Stimulated activated naive CD4-positive, alpha-beta T cell treated with Interleukin-2 at 50 U/mL for 16 hours (primary cell): ENCODE data around the gene EBP.

ENCODE experiments used
- DNase-seq: peaks from one replicate; lab custom pipeline; 2025; lab: John Stamatoyannopoulos, UW

Gene EBP

DNA sequence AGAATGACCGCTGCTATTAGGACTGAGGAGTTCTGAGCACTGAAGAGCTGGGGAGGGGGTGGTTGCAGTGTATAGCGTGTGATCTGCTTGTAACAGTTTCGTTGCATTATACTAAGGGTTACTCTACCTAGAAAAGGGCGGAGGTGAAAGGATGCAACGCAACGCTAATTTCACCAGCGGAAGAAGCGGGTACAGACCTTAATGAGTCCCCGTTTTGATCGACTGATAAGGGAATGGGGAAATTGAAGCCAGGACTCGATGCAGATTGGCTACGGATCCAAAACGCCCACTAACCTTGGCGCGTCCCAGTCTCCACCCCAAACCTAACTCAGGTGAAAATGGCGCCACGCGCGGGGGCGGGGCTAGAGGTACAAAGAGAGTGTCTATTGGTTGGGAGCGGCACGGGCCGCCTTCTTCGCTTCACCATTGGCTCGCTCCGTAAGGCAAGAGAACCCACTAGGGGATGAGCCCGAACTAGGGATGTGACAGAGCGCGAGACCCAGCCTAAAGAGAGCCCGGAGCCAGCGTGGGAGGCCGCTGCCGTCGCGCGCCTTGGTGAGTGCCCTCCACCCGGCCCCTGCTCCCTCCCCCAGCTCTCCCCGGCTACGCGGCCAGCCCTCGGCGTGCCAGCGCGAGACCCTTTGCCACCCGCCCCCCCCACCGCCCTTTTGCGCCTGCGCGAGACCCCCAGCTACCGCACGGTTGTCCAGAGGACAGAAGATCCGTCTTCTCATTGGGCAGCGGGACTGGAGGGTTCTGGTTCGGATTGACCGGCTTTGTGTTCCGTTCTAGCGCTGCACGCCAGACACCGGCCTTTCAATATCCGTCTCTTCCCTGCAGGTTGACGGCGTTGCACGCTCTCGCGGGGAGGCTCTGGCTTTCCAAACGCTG, at the start of gene EBP:
EBP (plus strand) TSS at position 456 of the 891 bp plus-strand sequence. CDS start 1,964 bp downstream, outside the sequence.
- DNase-seq, result peak; percentile 92

DNA sequence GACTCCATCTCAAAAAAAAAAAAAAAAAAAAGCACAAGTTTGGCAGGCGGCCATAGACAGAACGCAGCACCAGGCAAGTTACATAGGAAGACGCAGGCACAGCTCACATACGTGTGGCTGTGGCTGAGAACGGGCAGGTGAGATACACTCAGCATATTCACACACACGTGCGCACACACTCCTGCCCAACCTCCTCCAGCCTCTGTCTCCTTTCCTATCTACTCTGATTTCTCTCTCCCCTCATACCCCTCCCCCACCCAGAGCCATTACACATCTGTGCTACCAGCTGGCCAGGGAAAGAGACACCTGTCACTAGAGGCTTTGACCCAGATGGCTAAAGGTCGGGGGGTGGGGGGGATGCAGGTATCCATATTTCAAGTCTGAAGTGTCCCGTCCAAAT, 49.4 kb upstream of the EBP start:
- DNase-seq, result no peak

DNA sequence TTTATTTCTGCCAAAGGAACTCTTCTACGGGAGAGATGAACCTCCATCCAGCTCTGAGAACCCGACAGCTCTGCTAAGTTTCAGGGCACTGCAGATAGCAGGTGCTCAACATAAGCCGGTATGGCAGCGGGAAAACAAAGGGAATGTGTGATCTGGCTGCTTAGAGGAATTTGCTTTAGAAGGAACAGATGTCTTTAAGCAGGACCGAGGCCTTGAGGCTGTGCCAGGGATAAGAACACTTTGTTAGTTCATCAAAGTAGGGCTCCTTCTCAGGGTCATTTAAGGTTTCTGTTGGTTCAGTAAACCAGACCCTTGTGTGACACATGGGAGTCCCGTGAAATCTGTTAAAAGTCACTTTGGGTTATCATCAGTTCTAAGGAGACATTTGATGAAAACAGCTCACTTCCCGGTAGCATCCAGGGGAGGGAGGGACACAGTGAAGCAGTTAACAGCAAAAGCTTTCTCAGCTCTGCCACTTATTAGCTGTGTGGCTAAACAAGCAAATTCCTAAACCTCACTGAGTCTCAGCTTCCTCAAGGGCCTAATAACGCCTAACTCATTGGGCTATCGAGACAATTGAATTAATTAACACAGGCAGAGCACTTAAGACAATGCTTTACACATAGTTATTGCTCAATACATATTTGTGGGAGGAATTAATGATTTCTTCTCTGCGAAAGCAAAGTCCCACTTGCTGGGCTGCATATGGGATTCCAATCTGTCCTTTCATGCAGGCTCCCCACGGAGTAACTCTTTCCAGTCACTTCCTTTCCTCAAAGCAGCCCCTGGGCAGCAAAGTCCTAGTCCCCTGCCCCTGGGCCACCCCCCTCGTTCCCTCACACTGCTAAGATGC, 48.5 kb upstream of the EBP start:
- DNase-seq, result no peak

DNA sequence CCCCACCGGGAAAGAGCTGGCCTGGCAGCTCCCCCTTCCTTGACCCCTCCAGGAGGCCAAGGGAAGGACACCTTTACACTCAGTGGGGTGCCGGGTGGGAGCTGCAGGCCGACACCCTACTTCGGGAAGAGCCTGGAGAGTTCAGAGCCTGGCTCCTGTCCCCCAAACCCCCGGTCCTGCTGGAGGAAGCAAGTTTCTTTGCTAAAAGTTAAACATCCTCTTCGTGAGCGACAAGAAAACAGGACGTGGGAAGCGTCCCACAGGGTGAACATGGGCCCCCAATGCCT, 48.0 kb upstream of the EBP start:
- no peak for DNase-seq

DNA sequence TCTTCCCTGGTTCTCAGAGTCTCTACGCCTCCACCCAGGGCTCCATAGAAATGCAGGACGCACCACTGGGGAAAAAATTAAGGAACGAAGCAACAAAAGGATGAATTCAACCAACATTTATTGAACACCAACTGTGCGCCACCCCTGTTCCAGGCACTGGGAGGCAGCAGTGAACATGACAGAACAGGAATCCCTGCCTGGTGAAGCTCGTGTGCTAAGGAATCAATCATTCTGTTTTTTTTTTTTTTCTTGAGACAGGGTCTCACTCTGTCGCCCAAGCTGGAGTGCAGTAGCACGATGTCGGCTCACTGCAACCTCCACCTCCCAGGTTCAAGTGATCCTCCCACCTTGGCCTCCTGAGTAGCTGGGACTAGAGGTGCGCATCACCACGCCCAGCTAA, 47.5 kb upstream of the EBP start:
- no peak for DNase-seq

DNA sequence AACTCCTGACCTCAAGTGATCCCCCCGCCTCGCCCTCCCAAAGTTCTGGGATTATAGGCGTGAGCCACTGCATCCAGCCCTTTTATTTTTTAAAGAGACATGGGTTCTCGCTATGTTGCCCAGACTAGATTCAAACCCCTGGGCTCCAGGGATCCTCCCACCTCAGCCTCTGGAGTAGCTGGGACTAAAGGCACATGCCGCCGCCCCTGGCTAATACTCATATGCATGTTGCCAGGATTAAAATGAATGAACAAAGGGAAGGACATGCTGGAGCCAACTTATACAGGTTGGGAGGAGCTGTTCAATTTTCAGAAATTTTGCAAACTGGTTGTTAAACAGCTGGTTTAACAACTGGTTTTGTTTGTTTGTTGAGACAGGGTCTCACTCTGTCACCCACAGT, 47.0 kb upstream of the EBP start:
- no peak for DNase-seq

DNA sequence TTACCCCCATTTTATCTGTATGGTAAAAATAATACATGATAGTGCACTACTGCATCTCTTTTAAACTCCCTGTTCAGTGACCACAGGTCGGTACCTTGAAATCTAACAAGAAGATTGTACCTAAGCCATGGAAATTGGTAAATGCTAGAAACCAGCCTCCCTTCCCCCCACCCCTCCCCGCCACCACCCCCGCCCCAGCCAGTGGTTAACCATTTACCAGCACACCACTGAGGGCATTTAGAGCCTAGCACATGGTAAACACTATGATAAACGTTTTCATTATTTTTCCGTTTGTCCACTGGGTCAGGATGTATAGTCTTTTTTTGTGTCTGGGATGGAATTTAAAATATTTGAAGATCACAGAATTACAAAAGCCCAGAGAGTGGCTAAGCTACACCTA, 46.3 kb upstream of the EBP start:
- peak; percentile 6 for DNase-seq

DNA sequence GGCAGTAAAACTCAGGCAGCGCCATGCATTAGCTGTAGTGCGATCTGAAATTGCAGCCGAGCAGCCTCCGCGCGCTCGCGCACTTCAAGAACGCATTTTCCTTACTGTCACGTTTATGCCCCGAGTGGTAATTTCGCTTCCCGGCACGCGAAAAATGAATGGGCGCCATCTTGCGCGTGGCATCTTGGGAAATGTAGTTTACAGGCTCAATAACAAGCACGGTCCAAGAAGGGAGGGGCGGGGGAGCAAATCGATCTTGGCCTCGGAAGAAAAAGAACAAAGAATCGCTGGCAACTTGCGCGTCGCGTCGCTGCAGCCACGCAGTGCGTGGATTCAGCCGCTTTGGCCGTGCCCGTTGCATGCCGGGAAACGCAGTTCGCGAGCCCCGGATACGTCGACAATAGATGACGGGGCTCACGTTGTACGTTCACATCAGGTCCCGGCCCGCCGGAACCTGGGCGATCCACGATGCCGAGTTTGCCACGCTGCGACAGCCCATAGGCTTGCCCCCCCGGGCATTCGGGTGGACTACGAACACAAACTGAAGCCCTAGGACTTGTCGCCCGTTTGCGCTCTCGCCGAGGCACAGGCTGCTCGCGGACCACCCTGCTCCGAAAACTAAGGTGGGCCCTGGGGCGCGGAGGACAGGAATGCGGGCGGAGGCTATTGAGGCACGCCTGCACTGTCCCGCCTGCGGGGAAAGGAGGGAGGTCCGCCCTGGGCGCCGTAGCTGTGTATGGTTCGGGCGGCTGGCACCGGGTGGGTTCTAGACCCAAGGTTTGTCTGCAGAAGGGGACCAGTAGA, 45.6 kb upstream of the EBP start, which contains the start of gene FTSJ1:
FTSJ1 (plus strand) TSS at position 426 of the 804 bp plus-strand sequence. CDS start 1,849 bp downstream, outside the sequence.
- DNase-seq, result peak; percentile 90

DNA sequence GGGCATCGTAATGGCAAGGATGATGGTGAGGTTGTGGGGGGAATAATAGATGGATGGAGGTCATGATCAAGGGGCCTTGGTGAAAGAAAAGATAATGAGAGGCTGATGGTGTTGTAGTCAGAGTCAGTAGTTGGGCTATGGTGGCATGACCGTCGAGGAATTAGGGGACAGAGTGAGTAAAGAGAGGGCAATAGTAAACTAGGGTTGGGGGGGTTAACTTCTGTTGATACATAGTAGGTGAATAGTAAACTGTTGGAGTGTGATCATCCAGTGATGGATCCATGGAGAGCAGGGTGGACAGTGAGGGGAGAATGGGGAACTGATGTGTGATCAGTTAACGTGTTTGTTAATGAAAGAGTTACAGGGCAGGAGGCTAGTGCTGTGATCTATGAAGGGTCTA, 44.7 kb upstream of the EBP start:
- no peak for DNase-seq

DNA sequence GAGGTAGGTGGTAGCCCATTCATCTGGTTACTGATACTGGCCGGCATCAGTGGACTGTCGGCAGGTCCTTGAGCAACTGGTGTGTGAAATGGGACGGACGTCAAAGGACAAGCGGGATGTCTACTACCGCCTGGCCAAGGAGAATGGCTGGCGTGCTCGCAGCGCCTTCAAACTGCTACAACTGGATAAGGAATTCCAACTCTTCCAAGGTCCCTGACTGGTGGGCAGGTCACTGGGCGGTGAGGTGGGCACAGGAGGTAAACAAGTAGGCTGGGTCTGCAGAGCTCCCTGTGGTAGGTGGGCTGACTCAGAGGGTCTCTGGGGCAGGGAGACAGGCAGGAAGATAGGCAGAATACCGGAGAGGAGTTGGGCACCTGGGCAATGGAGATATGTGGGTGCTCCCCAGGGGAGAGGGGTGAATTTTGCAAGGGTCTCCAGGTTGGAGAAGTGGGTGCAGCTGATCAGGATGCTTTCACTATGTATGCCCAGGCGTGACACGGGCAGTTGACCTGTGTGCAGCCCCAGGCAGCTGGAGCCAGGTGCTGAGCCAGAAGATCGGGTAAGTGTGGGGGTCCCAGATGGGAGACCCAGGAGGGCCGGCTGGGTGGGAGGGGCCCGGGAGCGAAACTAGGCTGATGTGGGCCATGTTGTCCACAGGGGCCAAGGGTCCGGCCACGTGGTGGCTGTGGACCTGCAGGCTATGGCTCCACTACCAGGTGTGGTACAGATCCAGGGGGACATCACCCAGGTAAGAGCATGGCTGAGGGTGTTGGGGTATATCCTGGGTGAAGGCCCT, 43.5 kb upstream of the EBP start:
- DNase-seq, result no peak

DNA sequence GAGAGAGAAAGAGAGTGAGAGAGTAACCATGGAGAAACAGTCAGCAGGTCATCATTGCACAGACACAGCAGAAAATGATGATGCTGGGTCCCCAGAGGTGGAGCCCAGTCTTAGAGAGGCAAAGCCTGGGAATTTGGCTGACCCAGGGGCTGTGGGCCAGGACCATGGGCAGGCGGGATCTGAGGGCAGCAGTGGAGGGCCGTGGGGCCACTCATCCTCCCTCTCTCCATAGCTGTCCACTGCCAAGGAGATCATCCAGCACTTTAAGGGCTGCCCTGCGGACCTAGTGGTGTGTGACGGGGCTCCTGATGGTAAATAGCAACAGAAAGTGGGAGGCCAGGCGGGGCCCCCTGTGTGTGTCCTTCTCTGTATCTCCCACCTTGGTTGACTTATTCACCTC, 42.8 kb upstream of the EBP start:
- no peak for DNase-seq

DNA sequence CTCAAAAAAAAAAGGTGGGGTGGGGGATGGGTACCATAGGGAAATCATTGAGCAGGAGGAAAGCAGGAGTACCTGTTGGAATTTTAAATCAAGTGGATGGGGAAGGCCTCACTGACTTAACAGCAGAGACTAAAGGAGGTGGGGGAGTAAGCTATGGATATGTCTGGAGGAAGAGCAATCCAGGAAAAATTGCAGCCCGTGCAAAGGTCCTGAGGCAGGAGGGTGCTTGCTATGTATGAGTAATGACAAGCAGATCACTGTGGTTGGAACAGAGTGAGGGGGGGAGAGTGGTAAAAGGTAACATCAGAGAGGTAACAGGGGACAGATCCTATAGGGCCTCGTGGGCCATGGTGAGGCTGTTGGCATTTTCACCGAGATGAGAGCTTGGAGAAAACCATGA, 41.5 kb upstream of the EBP start:
- no peak for DNase-seq

DNA sequence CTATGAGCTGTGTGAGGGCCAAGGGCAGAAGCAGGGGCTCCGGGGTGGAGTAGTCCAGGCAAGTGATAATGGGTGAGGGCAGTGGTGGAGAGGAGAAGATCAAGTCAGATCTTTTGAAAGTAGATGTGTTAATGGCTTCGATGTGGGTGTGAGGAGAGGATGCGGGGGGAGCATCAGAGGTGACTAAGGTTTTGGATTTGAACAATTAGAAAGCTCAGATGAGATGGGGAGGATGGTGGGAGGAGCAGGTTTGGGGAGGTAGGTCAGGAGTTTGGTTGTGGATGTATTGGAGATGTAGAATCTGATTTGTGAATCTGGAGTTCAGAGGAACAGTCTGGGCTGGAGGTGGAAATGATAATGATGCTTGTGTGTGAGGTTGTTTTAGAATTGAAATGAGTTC, 41.0 kb upstream of the EBP start:
- DNase-seq, result no peak

DNA sequence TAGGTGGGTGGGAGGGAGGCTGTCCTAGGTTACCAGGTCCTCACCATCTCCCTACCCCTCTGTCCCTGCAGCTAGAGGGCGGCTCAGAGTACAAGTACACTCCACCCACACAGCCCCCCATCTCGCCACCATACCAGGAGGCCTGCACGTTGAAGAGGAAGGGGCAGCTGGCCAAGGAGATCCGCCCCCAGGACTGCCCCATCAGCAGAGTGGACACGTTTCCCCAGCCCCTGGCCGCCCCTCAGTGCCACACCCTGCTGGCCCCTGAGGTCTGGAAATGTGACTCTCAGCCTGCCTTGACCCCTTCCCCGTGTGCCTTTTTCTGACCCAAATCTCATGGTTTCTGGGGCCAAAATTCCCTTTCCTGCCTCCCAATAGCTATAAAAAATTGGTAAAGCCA, 39.1 kb upstream of the EBP start:
- DNase-seq, result no peak

DNA sequence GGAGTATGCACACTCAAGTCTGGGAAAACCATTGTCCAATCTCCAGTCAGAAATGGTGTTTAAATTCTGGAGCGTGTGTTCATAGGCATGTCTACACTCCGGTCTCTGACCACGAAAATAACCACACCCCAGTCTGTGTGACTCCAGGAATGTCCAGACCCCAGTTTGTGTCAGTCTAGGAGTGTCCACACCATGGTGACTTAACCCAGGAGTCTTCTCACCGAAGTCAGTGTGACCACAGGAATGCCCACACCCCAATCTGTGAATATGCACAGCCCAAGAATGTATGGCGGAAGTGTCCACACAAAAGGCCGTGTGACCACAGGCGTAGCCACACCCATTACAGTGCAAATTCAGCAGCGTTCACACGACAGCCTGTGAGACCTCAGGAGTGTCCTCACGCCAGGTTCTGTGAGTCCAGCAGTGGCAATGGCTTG, 34.2 kb upstream of the EBP start:
- DNase-seq, result no peak

DNA sequence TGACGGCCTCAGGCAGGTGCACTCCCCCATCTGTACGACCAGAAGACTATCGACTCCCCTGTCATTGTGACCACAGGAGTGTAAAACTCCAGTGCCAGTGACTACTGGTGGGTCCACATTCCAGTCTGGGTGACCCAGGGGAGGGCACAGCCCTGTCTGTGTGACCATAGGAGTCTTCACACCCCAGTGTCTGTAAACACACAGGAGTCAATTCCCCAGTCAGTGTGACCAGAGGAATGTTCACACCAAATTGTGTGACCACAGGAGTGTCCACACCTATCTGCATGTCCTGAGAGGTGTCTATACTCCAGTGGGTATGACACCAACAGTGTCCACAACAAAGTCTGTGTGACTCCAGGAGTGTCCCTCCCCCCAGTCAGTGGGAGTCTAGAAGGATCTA, 33.6 kb upstream of the EBP start:
- DNase-seq, result no peak

DNA sequence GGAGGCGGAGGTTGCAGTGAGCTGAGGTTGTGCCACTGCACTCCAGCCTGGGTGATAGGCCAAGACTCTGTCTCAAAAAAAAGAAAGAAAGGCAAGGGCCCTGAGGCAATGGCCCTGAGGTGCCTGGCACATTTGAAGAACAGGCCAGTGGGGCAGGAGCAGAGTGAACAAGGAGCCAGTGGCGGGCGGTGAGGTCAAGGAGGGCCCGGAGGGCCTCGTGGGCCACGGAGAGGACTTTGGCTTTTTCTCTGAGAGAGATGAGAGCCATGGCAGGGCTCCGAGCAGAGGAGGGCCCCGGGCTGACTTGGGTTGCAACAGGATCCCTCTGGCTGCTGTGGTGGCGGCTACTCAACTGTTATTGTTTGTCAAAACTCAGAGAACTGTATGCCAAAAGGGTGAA, 32.3 kb upstream of the EBP start:
- DNase-seq, result no peak

DNA sequence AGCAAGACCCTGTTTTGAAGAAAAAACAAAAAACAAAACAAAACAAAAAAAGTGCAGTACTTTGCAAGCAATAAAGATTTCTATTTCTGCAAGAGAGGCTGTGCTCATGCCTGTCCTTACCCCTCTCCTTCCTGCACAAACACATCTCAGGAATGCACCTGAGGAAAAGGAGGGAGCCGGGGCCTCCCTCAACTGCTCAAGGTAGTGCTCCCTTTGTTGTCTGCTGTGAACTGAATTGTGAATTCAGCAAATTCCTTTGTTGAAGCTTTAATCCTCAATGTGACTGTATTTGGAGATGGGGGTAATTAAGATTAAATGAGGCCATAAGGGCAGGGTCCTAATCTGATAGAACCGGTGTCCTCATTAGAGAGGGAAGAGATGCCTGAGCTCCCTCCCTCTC, 31.7 kb upstream of the EBP start:
- DNase-seq, result no peak

DNA sequence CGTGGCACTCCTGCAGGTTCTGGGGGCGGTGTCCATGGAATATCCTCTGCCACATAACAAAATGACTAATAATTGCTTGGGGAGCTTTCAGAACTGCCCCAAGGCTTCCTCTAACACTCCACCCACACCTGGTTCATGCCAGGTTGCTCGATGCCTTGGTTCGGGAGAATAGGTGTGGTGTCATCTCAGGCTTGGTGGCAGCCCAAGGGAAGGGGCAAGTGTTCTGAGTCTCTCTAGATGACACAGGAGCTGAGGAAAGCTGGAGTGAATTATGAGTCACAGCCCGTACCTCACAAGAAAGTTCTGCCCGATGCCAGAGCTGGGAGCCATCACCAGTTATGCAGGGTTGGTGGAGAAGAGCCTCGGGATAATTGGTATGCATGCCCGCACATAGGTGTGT, 30.9 kb upstream of the EBP start:
- no peak for DNase-seq

DNA sequence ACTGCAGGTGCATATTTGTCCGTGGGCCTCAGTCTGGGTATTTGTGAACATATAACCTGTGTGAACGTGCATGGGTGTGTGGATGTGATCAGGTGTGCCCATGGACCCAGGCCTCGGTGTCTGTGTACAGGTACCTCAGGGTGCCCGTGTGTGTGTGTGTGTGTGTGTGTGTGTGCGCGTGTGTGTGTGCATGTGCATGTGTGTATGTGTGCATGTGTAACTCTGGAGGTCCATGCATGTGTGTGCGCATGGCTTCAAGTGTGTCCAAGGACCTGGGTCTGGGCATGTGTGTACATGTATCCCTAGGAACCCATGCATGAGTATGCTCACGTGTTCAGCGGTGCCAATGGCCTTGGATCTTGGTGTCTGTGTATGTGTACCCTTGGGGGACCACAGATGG, 29.8 kb upstream of the EBP start:
- no peak for DNase-seq

DNA sequence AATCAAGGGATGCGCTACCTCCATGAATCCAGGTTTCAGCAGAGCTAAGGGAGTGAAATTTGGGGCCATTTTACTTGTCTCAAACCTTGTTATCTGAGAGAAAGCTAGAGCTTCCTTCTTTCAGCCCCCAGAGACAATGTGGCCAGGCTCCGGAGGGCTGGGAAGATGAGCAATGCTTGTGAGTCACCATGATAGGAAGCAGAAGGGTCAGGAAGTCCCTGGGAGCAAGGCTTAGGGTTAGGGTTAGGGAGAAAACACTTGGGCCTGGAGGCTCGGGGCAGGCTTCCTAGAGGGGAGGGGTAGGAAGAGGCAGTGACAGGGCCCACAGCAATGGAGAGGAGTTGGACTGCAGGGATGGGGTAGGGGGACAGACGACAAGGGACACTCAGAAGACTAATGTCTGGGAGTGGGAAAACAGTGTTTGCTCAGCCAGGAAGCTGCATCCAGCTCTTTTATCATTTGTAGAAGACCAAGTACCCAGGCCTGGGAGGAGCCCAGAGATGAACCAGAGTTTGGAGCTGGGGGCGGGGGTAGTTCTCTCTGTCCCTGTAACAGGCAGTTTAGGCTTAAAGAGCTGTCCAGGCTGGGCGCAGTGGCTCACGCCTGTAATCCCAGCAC, 29.2 kb upstream of the EBP start:
- DNase-seq, result no peak
